ENCODE results near the gene ARID1B. TPM values are rescaled to one million over a fixed set of nuclear protein-coding genes. Genes with fewer than 3 reads are reported as not detected.

Gene ARID1B
- total RNA-seq, 2 donors from 2014 or later: 43.9 to 44.6 TPM

DNA sequence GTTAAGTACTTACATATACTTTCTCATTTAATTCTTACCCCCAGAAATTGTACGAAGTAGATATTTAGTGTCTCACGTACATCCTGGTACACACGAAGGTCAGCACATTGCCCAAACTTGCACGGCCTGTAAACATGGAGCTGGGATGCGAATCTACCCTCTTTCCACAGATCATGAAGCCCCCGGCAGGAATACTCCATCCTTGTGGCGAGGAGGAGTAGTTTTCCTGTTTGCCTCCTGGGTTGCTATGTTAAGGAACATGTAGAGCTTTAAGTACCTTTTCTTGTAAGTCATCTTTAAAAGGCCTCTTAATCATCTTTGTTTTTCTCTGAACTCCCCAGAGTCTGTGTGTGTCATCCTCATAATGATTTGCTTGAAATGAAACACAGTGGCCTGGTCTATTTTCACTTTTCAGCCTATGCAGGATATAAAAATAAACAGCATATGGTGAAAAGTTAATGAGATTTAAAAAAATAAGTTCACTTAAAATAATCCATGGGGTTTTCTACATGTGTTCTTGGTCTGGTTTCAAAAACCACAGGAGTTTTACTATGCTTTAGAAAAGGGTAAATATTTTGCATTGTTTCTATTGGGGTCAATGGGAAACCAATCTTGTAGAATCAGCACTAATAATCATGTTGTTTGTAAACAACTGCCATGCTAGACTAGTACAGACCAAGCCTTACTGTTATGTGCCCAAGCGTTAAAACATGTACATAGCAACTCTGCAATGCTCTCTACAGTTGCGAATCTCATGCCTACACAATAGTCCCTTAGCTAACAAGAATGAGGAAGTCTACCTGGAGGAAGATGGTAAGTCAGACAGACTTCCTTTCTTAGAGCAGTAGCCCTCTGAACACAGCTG is 9.3 kb upstream of the ARID1B start:
- peaks cover 0 to 4% of the 10 kb centered on the region in 2 donors for H3K4me1 ChIP-seq
- no peak for DNase-seq (ENCODE audit: low spot score)
- H3K27ac ChIP-seq: no peak overlapping the region
- no peaks in the 10 kb centered on the region for H3K36me3 ChIP-seq
- no peaks in the 10 kb centered on the region for H3K9me3 ChIP-seq
- TF ChIP-seq, protein P1, sequence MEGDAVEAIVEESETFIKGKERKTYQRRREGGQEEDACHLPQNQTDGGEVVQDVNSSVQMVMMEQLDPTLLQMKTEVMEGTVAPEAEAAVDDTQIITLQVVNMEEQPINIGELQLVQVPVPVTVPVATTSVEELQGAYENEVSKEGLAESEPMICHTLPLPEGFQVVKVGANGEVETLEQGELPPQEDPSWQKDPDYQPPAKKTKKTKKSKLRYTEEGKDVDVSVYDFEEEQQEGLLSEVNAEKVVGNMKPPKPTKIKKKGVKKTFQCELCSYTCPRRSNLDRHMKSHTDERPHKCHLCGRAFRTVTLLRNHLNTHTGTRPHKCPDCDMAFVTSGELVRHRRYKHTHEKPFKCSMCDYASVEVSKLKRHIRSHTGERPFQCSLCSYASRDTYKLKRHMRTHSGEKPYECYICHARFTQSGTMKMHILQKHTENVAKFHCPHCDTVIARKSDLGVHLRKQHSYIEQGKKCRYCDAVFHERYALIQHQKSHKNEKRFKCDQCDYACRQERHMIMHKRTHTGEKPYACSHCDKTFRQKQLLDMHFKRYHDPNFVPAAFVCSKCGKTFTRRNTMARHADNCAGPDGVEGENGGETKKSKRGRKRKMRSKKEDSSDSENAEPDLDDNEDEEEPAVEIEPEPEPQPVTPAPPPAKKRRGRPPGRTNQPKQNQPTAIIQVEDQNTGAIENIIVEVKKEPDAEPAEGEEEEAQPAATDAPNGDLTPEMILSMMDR (IDR thresholded peaks at IDR 0.05): no peak
- H3K4me3 ChIP-seq: no peak overlapping the region
- H3K27me3 ChIP-seq: no peaks in the 10 kb centered on the region

DNA sequence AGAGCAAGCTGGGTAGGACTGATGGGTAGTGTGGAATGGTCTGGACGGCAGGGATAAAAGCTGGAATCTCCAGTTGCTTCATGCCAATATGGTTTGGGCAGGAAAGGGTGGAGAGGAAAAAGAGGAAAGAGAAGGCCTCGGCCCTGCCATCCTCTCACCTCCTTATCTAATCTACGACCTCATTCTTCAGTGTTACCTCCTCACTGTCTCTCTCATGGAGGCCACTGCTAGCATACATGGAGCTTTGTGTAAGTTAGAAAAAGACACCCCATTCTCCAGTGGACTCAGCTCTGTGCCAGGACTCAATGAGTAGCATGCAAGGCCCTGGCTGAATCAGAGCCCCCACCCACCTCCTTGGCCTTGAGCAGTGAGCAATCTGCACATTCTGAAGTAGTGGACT is 6.1 kb upstream of the ARID1B start:
- no peak overlapping the region for H3K27ac ChIP-seq
- H3K36me3 ChIP-seq: no peaks in the 10 kb centered on the region
- H3K4me3 ChIP-seq: no peak overlapping the region
- peaks cover 0 to 19% of the 10 kb centered on the region in 2 donors for H3K4me1 ChIP-seq
- TF ChIP-seq, protein P1 (IDR thresholded peaks at IDR 0.05): no peak
- no peaks in the 10 kb centered on the region for H3K27me3 ChIP-seq
- no peaks in the 10 kb centered on the region for H3K9me3 ChIP-seq
- DNase-seq (ENCODE audit: low spot score): no peak

DNA sequence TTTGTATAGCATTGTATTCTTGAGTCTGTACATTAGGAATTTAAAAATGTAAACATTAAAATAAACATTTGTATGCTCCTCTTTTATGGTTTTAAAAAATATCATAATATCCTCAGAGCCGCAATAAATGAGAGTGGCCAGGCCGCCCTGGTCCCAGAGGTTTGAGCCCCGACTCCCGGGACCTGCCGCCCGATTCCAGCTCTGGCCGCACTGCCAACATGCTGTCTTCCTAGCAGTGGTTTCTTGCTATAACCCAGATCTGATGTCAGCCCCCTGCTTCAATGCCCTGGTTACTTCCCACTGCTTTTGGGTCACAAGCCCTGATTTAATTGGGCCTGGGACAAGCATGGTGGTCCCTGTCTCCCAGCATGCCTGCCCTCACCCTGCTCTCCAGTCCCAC is 5.4 kb upstream of the ARID1B start:
- Histone ChIP-seq H3K36me3 (no peaks in the 10 kb centered on the region), H3K27ac (no peak overlapping the region), H3K27me3 (no peaks in the 10 kb centered on the region), H3K9me3 (no peaks in the 10 kb centered on the region), H3K4me1 (peaks cover 0 to 25% of the 10 kb centered on the region in 2 donors), H3K4me3 (no peak overlapping the region)
- DNase-seq (ENCODE audit: low spot score): no peak
- TF ChIP-seq, protein P1 (IDR thresholded peaks at IDR 0.05): no peak

DNA sequence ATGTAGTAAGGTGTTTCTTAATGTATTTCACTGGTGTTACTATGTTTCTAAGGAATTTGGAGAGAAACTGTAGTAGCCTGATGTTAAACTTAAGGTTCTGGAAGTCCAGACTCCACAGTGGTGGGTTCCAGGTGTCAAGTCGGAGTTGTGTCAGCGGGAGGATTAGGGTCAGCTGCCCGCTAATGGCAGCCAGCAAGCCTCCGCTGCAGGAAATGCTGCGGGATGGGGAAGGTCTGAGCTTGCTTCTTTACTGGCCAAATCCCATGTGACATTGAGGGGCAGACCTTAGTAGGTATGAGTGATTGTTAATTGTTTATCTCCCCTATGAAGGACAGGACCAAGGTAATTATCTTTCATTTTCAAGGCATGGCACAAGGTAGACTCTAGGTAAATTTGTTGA is 3.7 kb upstream of the ARID1B start:
- Histone ChIP-seq H3K4me3 (peak overlapping the region in 1 of 2 donors; percentile 0), H3K9me3 (no peaks in the 10 kb centered on the region), H3K4me1 (peaks cover 0 to 25% of the 10 kb centered on the region in 2 donors), H3K27ac (peak overlapping the region in 1 of 2 donors; percentile 98), H3K36me3 (no peaks in the 10 kb centered on the region), H3K27me3 (no peaks in the 10 kb centered on the region)
- TF ChIP-seq, protein P1 (IDR thresholded peaks at IDR 0.05): no peak
- DNase-seq (ENCODE audit: low spot score): no peak

DNA sequence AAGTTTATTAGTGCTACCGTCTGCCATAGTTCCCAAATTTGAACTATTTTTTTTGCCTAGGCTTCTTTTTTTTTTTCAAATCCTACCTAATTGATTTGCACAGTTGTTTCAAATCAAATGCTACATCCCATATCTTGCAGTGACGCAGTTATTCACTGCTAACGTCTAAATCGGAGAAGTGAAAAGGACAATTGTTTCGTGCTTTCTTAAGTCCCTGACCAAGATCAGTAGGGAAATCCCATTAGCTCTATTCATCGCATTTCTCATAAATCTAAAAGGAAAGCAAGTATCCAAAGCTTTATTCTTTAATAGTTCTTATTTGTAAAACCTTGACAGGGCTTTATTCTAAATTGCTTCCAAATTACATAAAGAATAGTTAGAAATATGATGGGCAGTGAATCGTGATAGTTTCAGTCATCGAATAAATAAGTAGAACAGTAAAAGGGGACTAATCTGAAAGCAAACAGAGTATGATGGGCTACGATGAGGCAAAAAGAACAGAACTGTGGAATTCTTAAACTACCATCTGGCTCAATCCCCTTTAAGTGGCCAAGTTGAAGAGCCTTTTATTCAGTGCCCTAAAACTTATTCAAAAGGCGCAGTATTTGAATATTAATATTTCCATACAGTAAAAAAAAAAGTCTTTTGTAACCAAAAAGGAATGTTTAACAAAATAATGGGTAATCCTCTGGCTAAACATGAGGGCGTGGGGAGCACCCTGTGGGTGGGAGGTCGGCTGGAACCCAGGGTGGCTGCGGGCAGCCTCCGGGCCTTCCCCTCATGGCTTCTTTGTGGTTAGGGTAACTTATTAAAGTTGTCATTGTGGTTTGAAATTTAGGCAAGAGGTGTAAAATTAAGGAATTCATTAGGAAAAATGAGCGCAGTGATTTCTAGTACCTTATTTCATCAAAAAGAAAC is 3.0 kb upstream of the ARID1B start:
- peaks cover 0 to 25% of the 10 kb centered on the region in 2 donors for H3K4me1 ChIP-seq
- H3K9me3 ChIP-seq: no peaks in the 10 kb centered on the region
- peak overlapping the region; percentile 97 to 98 for H3K27ac ChIP-seq
- H3K4me3 ChIP-seq: peak overlapping the region in 1 of 2 donors; percentile 0
- DNase-seq (ENCODE audit: low spot score): no peak
- H3K36me3 ChIP-seq: no peaks in the 10 kb centered on the region
- no peaks in the 10 kb centered on the region for H3K27me3 ChIP-seq
- TF ChIP-seq, protein P1 (IDR thresholded peaks at IDR 0.05): no peak
